GM12878 (cell line): ENCODE data around the gene INHBE.

ENCODE experiments used
- CHD2 ChIP-seq: IDR thresholded peaks from 2 replicates; pipeline ENCODE4 v1.6.1; 2011; ENCODE audit warnings: low read depth, low read length, improper control_type of control experiment, borderline replicate concordance
- DPF2 ChIP-seq: fragments of 450-650 bp; IDR thresholded peaks from 2 replicates; pipeline ENCODE4 v1.6.1; 2017; ENCODE audit warnings: mild to moderate bottlenecking
- LARP7 ChIP-seq: fragments of 450-650 bp; IDR thresholded peaks from 2 replicates; pipeline ENCODE4 v1.6.1; 2017; ENCODE audit warnings: mild to moderate bottlenecking
- NFYA ChIP-seq: IDR thresholded peaks from 2 replicates; pipeline ENCODE4 v1.6.1; 2011; ENCODE audit warnings: low read depth, mild to moderate bottlenecking, low read length, improper control_type of control experiment, borderline replicate concordance
- NR2F1 ChIP-seq: fragments of 450-650 bp; conservative IDR thresholded peaks from 2 replicates; pipeline ENCODE4 v1.6.1; 2017; ENCODE audit warnings: mild to moderate bottlenecking
- POLR2AphosphoS5 ChIP-seq: IDR thresholded peaks from 2 replicates; pipeline ENCODE4 v1.6.1; 2011; ENCODE audit warnings: mild to moderate bottlenecking, low read length, inconsistent platforms
- RCOR1 ChIP-seq: conservative IDR thresholded peaks from 2 replicates; pipeline ENCODE4 v1.6.1; 2012; ENCODE audit warnings: low read depth, low read length, improper control_type of control experiment
- SIN3A ChIP-seq: IDR thresholded peaks from 2 replicates; pipeline ENCODE4 v1.6.1; 2012; ENCODE audit warnings: low read depth, low read length, improper control_type of control experiment
- TBL1XR1 ChIP-seq: IDR thresholded peaks from 2 replicates; pipeline ENCODE4 v1.6.1; 2012; ENCODE audit warnings: low read depth, low read length, improper control_type of control experiment
- YY1 ChIP-seq: IDR thresholded peaks from 2 replicates; pipeline ENCODE4 v1.6.1; 2011; ENCODE audit warnings: low read depth, mild to moderate bottlenecking, low read length
- ZNF274 ChIP-seq: IDR thresholded peaks from one replicate; pipeline ENCODE4 v1.8.0; 2011; ENCODE audit not compliant: insufficient read length, insufficient read depth
- TF ChIP-seq, protein P1 (sequence below), 3 experiments: IDR thresholded peaks in 2 of 3; conservative IDR thresholded peaks in 1 of 3; 2 replicates each; pipeline ENCODE4 v1.5.1; 2011; ENCODE audit warnings: low read depth in 3 of 3, low read length in 3 of 3, mild to moderate bottlenecking in 3 of 3, control low read depth in 2 of 3, moderate library complexity in 2 of 3, inconsistent platforms in 1 of 3, mixed read lengths in 1 of 3; ENCODE audit not compliant: control insufficient read depth in 2 of 3, insufficient read depth in 1 of 3; ENCODE audit errors: extremely low read depth in 1 of 3
- TF ChIP-seq, protein P2 (sequence below): IDR thresholded peaks from 2 replicates; pipeline ENCODE4 v1.6.1; 2011; ENCODE audit warnings: borderline replicate concordance, low read depth, mild to moderate bottlenecking, moderate library complexity, low read length; ENCODE audit not compliant: insufficient read depth, poor library complexity, severe bottlenecking

DNA sequence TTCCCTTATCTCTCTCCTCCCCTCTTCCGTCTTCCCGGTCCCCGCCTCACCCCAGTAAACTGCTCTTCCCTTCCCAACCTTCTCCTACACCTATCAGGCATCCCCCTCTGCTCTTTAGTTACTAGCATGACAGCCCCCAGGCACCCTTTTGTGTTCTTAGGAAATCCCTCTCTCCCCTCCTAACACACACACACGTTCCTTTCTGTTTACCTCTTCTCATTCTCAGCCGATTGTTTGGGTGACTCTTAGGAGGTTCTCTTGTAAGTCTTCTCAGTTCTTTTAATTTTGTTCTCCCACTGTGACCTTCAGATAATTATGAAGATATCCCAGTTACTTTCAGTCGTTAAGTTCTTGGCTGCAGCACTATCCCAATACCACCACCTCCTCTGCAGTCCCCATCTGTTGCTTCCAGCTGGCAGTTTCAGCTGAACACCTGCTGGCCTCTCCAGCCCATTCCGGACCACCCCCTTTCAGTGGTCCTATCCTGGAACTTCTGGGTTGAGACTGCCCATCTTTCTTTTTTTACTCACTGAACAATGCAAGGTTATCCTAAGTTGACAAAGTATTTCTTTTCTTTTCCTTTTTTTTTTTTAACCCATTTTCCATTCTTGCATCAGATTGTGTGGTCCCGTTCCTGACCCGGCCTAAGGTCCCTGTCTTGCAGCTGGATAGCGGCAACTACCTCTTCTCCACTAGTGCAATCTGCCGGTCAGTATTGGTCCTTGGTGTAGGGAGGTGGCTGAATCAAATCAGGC, 33.5 kb downstream of the INHBE start:
- TF ChIP-seq, protein P1, sequence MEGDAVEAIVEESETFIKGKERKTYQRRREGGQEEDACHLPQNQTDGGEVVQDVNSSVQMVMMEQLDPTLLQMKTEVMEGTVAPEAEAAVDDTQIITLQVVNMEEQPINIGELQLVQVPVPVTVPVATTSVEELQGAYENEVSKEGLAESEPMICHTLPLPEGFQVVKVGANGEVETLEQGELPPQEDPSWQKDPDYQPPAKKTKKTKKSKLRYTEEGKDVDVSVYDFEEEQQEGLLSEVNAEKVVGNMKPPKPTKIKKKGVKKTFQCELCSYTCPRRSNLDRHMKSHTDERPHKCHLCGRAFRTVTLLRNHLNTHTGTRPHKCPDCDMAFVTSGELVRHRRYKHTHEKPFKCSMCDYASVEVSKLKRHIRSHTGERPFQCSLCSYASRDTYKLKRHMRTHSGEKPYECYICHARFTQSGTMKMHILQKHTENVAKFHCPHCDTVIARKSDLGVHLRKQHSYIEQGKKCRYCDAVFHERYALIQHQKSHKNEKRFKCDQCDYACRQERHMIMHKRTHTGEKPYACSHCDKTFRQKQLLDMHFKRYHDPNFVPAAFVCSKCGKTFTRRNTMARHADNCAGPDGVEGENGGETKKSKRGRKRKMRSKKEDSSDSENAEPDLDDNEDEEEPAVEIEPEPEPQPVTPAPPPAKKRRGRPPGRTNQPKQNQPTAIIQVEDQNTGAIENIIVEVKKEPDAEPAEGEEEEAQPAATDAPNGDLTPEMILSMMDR (IDR thresholded peaks at IDR 0.05 in 2 of 3, conservative IDR thresholded peaks at IDR 0.05 in 1 of 3; ENCODE audit: control insufficient read depth in 2 of 3, extremely low read depth in 1 of 3, insufficient read depth in 1 of 3, low read depth in 3 of 3, low read length in 3 of 3): no peak
- TF ChIP-seq ZNF274 (no peak), RCOR1 (no peak), YY1 (no peak), NFYA (no peak), TBL1XR1 (no peak), DPF2 (no peak), NR2F1 (no peak), SIN3A (no peak; the same call in 1 of the 2 replicates), LARP7 (no peak), POLR2AphosphoS5 (no peak), CHD2 (no peak)
- TF ChIP-seq, protein P2, sequence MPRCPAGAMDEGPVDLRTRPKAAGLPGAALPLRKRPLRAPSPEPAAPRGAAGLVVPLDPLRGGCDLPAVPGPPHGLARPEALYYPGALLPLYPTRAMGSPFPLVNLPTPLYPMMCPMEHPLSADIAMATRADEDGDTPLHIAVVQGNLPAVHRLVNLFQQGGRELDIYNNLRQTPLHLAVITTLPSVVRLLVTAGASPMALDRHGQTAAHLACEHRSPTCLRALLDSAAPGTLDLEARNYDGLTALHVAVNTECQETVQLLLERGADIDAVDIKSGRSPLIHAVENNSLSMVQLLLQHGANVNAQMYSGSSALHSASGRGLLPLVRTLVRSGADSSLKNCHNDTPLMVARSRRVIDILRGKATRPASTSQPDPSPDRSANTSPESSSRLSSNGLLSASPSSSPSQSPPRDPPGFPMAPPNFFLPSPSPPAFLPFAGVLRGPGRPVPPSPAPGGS: no peak
